Breast epithelium (tissue), 4 donors: ENCODE measurements around the gene SET. TPM values are rescaled to one million over a fixed set of nuclear protein-coding genes. Genes with fewer than 3 reads are reported as not detected.
"Not testable (repeated sequence)": the region's sequence is repeated elsewhere in the genome, so short reads cannot be mapped to it uniquely, and the experiment has no call there.

Experiments used
- DNase-seq, 2 donors: peaks; one replicate each; pipeline ENCODE4 v3.0.0-alpha.2; 2019; ENCODE audit warnings: low spot score in 2 of 2
- H3K27ac ChIP-seq, 2 donors: fragments of 200-600 bp; sonication (generic) in 1 of 2; one replicate each; pipeline ENCODE4 v1.5.1; 2016 to 2019; ENCODE audit warnings: mild to moderate bottlenecking in 1 of 2
- H3K27me3 ChIP-seq, 2 donors: fragments of 200-600 bp; sonication (generic) in 1 of 2; one replicate each; pipeline versions ENCODE4 v1.5.1 to v1.6.0; 2017 to 2019; ENCODE audit warnings: control low read depth in 1 of 2, mild to moderate bottlenecking in 1 of 2
- H3K36me3 ChIP-seq: fragments of 200-600 bp; one replicate; pipeline ENCODE4 v1.5.1; 2019
- H3K4me1 ChIP-seq, 2 donors: fragments of 200-600 bp; sonication (generic); one replicate each; pipeline ENCODE4 v1.5.1; 2016 to 2019; ENCODE audit warnings: control low read depth in 1 of 2
- H3K4me3 ChIP-seq, 3 donors: fragments of 200-600 bp; sonication (generic); 1 replicate in 2 of 3; 2 replicates in 1 of 3; pipeline ENCODE4 v1.5.1; 2016 to 2019; ENCODE audit warnings: mild to moderate bottlenecking in 3 of 3, moderate library complexity in 2 of 3
- H3K9me3 ChIP-seq, 2 donors: fragments of 200-600 bp; sonication (generic) in 1 of 2; one replicate each; pipeline ENCODE4 v1.5.1; 2016 to 2019; ENCODE audit warnings: control low read depth in 1 of 2
- CTCF ChIP-seq, 3 donors: fragments of 450-650 bp; IDR thresholded peaks; one replicate each; pipeline ENCODE4 v1.5.1; 2016 to 2017; ENCODE audit warnings: antibody characterized with exemption in 3 of 3, mild to moderate bottlenecking in 3 of 3, moderate library complexity in 3 of 3
- POLR2A ChIP-seq: fragments of 450-650 bp; IDR thresholded peaks from one replicate; pipeline ENCODE4 v1.6.1; 2016; ENCODE audit warnings: antibody characterized with exemption, mild to moderate bottlenecking, moderate library complexity
- POLR2AphosphoS5 ChIP-seq, 3 donors: sonication (generic); formaldehyde crosslinking; IDR thresholded peaks; one replicate each; pipeline ENCODE4 v1.6.1; 2017; ENCODE audit warnings: antibody characterized with exemption in 3 of 3
- intact Hi-C: fragments of 100-400 bp; cut with DNase I; formaldehyde crosslinking; loops from one replicate; pipeline ENCODE4 v1.15.1; 2023; ENCODE audit warnings: low total_unique reads
- total RNA-seq, 3 donors: library from RNA; depleted of rRNA; stranded (reverse); fragments of >200 nt; gene quantifications; one replicate each; pipeline ENCODE4 v1.1.0, GENCODE V29; 2016

SET gene
- total RNA-seq, 3 donors from 2014 or later, result 142 to 168 (median 158) TPM

DNA sequence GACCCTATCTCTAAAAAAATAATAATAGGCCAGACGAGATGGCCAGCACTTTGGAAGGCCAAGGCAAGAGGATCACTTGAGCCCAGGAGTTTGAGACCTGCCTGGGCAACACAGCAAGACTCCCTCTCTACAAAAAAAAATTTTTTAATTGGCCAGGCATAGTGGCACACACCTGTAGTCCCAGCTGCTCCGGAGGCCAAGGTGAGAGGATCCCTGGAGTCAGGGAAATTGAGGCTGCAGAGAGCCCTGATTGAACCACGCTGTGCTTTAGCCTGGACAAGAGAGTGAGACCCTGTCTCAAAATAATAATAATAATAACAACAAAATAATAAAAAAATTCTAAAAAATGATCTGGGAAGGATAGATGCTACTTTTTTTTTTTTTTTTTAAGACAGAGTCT lies 31.2 kb upstream of the SET start:
- H3K36me3 ChIP-seq, result no peaks in the 10 kb centered on the region
- H3K4me3 ChIP-seq, result no peak overlapping the region
- no peak overlapping the region for H3K27ac ChIP-seq
- intact Hi-C loops, result no loop called here
- no peaks in the 10 kb centered on the region for H3K4me1 ChIP-seq
- H3K9me3 ChIP-seq, result no peaks in the 10 kb centered on the region
- H3K27me3 ChIP-seq, result no peaks in the 10 kb centered on the region
- no peak for DNase-seq
- TF ChIP-seq POLR2A (no peak), POLR2AphosphoS5 (IDR thresholded peaks at IDR 0.05) (no peak), CTCF (IDR thresholded peaks at IDR 0.05) (no peak)

DNA sequence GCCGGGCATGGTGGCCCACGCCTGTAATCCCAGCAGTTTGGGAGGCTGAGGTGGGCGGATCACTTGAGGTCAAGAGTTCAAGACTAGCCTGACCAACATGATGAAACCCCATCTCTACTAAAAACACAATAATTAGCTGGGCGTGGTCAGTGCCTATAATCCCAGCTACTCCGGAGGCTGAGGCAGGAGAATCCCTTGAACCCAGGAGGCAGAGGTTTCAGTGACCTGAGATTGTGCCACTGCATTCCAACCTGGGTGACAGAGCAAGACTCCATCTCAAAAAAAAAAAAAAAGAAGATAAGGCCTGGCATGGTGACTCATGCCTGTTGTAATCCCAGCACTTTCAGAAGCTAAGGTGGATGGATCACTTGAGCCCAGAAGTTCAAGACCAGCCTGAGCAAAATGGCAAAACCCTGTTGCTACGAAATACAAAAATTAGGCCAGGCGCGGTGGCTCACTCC lies 22.5 kb upstream of the SET start:
- H3K9me3 ChIP-seq, H3K27ac ChIP-seq, H3K36me3 ChIP-seq, intact Hi-C loops, H3K27me3 ChIP-seq, DNase-seq, H3K4me3 ChIP-seq, H3K4me1 ChIP-seq: not testable (repeated sequence)

GRCh38 chr9:128669786-128670185 lies 19.2 kb upstream of the SET start:
- no peak overlapping the region for H3K4me3 ChIP-seq
- no peaks in the 10 kb centered on the region for H3K27me3 ChIP-seq
- H3K27ac ChIP-seq, result no peak overlapping the region
- no peaks in the 10 kb centered on the region for H3K36me3 ChIP-seq
- intact Hi-C loops, result no loop called here
- no peaks in the 10 kb centered on the region for H3K9me3 ChIP-seq
- DNase-seq, result no peak
- no peak for TF ChIP-seq POLR2AphosphoS5 (IDR thresholded peaks at IDR 0.05)
- TF ChIP-seq CTCF (IDR thresholded peaks at IDR 0.05), result no peak
- no peak for TF ChIP-seq POLR2A
- no peaks in the 10 kb centered on the region for H3K4me1 ChIP-seq

- H3K4me3 ChIP-seq, result no peak overlapping the region
- no peak for DNase-seq
- intact Hi-C loops, result no loop called here
Observed at GRCh38 chr9:128675382-128675781, 13.6 kb upstream of the SET start.

DNA sequence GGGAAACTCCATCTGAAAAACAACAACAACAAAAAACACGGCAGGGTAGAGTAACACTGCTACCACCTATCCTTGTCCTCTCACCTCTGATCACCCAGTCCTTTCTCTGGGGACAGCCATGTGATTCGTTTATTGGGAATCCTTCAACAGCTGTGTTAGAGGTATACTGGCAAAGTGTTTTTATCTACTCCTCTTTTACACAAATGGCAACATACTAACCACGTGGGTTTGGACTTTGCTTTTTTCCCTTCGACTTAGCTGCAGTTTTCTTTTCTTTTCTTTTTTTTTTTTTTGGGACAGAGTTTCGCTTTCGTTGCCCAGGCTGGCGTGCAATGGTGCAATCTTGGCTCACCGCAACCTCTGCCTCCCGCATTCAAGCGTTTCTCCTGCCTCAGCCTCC lies 11.2 kb upstream of the SET start:
- H3K9me3 ChIP-seq, result no peaks in the 10 kb centered on the region
- intact Hi-C loops, result loop anchor here (2.0 kb wide), 1 partner anchor 17 kb away; no protein-coding TSS in a partner anchor
- no peaks in the 10 kb centered on the region for H3K27me3 ChIP-seq
- no peaks in the 10 kb centered on the region for H3K36me3 ChIP-seq
- TF ChIP-seq POLR2AphosphoS5 (IDR thresholded peaks at IDR 0.05), result no peak
- TF ChIP-seq POLR2A, result no peak
- TF ChIP-seq CTCF (IDR thresholded peaks at IDR 0.05), result no peak
- no peaks in the 10 kb centered on the region for H3K4me1 ChIP-seq
- no peak for DNase-seq
- no peak overlapping the region for H3K27ac ChIP-seq
- no peak overlapping the region for H3K4me3 ChIP-seq

More at GRCh38 chr9:128675382-128675781, 13.6 kb upstream of the SET start:
- no peak overlapping the region for H3K27ac ChIP-seq
- no peaks in the 10 kb centered on the region for H3K4me1 ChIP-seq
- H3K27me3 ChIP-seq, result no peaks in the 10 kb centered on the region
- H3K9me3 ChIP-seq, result no peaks in the 10 kb centered on the region
- TF ChIP-seq POLR2AphosphoS5 (IDR thresholded peaks at IDR 0.05), result no peak
- no peak for TF ChIP-seq POLR2A
- no peak for TF ChIP-seq CTCF (IDR thresholded peaks at IDR 0.05)
- H3K36me3 ChIP-seq, result no peaks in the 10 kb centered on the region
